Astrocyte (in vitro differentiated cells and primary cell): ENCODE data around the gene TDO2. TPM values are rescaled to one million over a fixed set of nuclear protein-coding genes. Genes with fewer than 3 reads are reported as not detected.

Experiments used
- DNase-seq: peaks from one replicate; pipeline ENCODE4 v3.0.0-alpha.2; 2010; ENCODE audit warnings: low read depth
- FAIRE-seq: peaks from 2 replicates; lab custom pipeline; 2011; peaks lifted over from hg19 to GRCh38; lab: Jason Lieb, UNC
- H2AFZ ChIP-seq: 2 replicates; pipeline ENCODE4 v1.6.0; 2012; ENCODE audit warnings: low read depth, low read length, inconsistent platforms
- H3K27ac ChIP-seq: 2 replicates; pipeline ENCODE4 v1.5.1; 2011; ENCODE audit warnings: low read depth, low read length, inconsistent platforms
- H3K27me3 ChIP-seq: 2 replicates; pipeline ENCODE4 v1.6.0; 2011; ENCODE audit warnings: low read length, inconsistent platforms; ENCODE audit not compliant: insufficient read depth
- H3K36me3 ChIP-seq: 2 replicates; pipeline ENCODE4 v1.5.1; 2011; ENCODE audit warnings: low read length, inconsistent platforms; ENCODE audit not compliant: insufficient read depth
- H3K4me1 ChIP-seq: 2 replicates; pipeline ENCODE4 v1.5.1; 2011; ENCODE audit warnings: low read length, inconsistent platforms; ENCODE audit not compliant: insufficient read depth
- H3K4me2 ChIP-seq: 2 replicates; pipeline ENCODE4 v1.6.0; 2012; ENCODE audit warnings: low read length, inconsistent platforms
- H3K4me3 ChIP-seq: 2 replicates; pipeline ENCODE4 v1.5.1; 2011; ENCODE audit warnings: low read depth, mild to moderate bottlenecking, low read length, inconsistent platforms; ENCODE audit not compliant: insufficient read depth
- H3K79me2 ChIP-seq: 2 replicates; pipeline ENCODE4 v1.6.0; 2012; ENCODE audit warnings: mild to moderate bottlenecking, low read length, inconsistent platforms; ENCODE audit not compliant: insufficient read depth
- H3K9ac ChIP-seq: 2 replicates; pipeline ENCODE4 v1.6.0; 2012; ENCODE audit warnings: mild to moderate bottlenecking, low read length, inconsistent platforms
- H3K9me3 ChIP-seq: 2 replicates; pipeline ENCODE4 v1.5.1; 2012; ENCODE audit warnings: low read depth, mild to moderate bottlenecking, low read length, inconsistent platforms; ENCODE audit not compliant: insufficient read depth
- H4K20me1 ChIP-seq: 2 replicates; pipeline ENCODE4 v1.6.0; 2012; ENCODE audit warnings: low read length, inconsistent platforms; ENCODE audit not compliant: insufficient read depth
- H3K27ac Mint-ChIP-seq: one replicate; pipeline ENCODE4 v1.8.0; 2021; ENCODE audit warnings: mild to moderate bottlenecking, mixed read lengths; ENCODE audit not compliant: unreplicated experiment
- H3K27me3 Mint-ChIP-seq: one replicate; pipeline ENCODE4 v1.8.0; 2021; ENCODE audit warnings: low read depth, mixed read lengths; ENCODE audit not compliant: unreplicated experiment
- H3K36me3 Mint-ChIP-seq: one replicate; pipeline ENCODE4 v1.8.0; 2021; ENCODE audit warnings: low read depth, mixed read lengths; ENCODE audit not compliant: unreplicated experiment
- H3K4me1 Mint-ChIP-seq: one replicate; pipeline ENCODE4 v1.8.0; 2021; ENCODE audit warnings: low read depth, mixed read lengths; ENCODE audit not compliant: unreplicated experiment
- H3K4me3 Mint-ChIP-seq: one replicate; pipeline ENCODE4 v1.8.0; 2021; ENCODE audit warnings: mild to moderate bottlenecking, moderate library complexity, mixed read lengths; ENCODE audit not compliant: unreplicated experiment
- H3K9me3 Mint-ChIP-seq: one replicate; pipeline ENCODE4 v1.8.0; 2021; ENCODE audit warnings: mild to moderate bottlenecking, mixed read lengths; ENCODE audit not compliant: unreplicated experiment
- EZH2 ChIP-seq: IDR thresholded peaks from 2 replicates; pipeline ENCODE4 v1.6.1; 2012; ENCODE audit warnings: mild to moderate bottlenecking, low read length, inconsistent platforms; ENCODE audit not compliant: insufficient read depth
- total RNA-seq: library from RNA; stranded (reverse); gene quantifications from 2 replicates; pipeline ENCODE4 v1.2.1, GENCODE V29; 2021
- TF ChIP-seq, protein P1 (sequence below): IDR thresholded peaks from 2 replicates; pipeline ENCODE4 v1.5.1; 2011; ENCODE audit warnings: low read depth, mild to moderate bottlenecking, inconsistent platforms, low read length, moderate library complexity; ENCODE audit not compliant: insufficient read depth

The TDO2 gene
- total RNA-seq, 1 donor from 2014 or later, result not detected

- Mint-ChIP-seq H3K36me3 (no peaks in the 10 kb centered on the region), H3K27ac (no peak within 1 kb of the TSS), H3K9me3 (no peaks in the 10 kb centered on the region), H3K4me1 (peaks cover 5% of the 10 kb centered on the region), H3K27me3 (no peaks in the 10 kb centered on the region), H3K4me3 (no peak within 1 kb of the TSS)
- Histone ChIP-seq H3K4me1 (no peaks in the 10 kb centered on the region), H3K27ac (no peak within 1 kb of the TSS), H2AFZ (no peak within 1 kb of the TSS), H3K9me3 (no peaks in the 10 kb centered on the region), H3K4me3 (no peak within 1 kb of the TSS), H3K9ac (no peak within 1 kb of the TSS), H3K27me3 (no peaks in the 10 kb centered on the region), H3K36me3 (no peaks in the 10 kb centered on the region), H4K20me1 (no peaks in the 10 kb centered on the region), H3K79me2 (no peaks in the 10 kb centered on the region), H3K4me2 (no peak within 1 kb of the TSS)
- TF ChIP-seq EZH2, result no peak
- TF ChIP-seq, protein P1, sequence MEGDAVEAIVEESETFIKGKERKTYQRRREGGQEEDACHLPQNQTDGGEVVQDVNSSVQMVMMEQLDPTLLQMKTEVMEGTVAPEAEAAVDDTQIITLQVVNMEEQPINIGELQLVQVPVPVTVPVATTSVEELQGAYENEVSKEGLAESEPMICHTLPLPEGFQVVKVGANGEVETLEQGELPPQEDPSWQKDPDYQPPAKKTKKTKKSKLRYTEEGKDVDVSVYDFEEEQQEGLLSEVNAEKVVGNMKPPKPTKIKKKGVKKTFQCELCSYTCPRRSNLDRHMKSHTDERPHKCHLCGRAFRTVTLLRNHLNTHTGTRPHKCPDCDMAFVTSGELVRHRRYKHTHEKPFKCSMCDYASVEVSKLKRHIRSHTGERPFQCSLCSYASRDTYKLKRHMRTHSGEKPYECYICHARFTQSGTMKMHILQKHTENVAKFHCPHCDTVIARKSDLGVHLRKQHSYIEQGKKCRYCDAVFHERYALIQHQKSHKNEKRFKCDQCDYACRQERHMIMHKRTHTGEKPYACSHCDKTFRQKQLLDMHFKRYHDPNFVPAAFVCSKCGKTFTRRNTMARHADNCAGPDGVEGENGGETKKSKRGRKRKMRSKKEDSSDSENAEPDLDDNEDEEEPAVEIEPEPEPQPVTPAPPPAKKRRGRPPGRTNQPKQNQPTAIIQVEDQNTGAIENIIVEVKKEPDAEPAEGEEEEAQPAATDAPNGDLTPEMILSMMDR, result no peak
- FAIRE-seq, result no peak
- no peak for DNase-seq
These were observed 37.3 kb upstream of the TDO2 start, which contains the start of gene ASIC5 for GRCh38 chr4:155866177-155866576. ASIC5 (minus strand) TSS chr4:155866277; CDS start chr4:155866226, 51 bp downstream.

- Histone ChIP-seq H3K4me2 (no peak overlapping the region), H3K27me3 (no peaks in the 10 kb centered on the region), H3K36me3 (no peaks in the 10 kb centered on the region), H3K27ac (no peak overlapping the region), H4K20me1 (no peaks in the 10 kb centered on the region), H3K79me2 (no peaks in the 10 kb centered on the region), H2AFZ (no peak overlapping the region), H3K9me3 (no peaks in the 10 kb centered on the region), H3K9ac (no peak overlapping the region), H3K4me3 (no peak overlapping the region), H3K4me1 (no peaks in the 10 kb centered on the region)
- no peaks in the 10 kb centered on the region for H3K36me3 Mint-ChIP-seq
- no peak overlapping the region for H3K4me3 Mint-ChIP-seq
- no peaks in the 10 kb centered on the region for H3K4me1 Mint-ChIP-seq
- DNase-seq (no peak), FAIRE-seq (no peak)
- H3K9me3 Mint-ChIP-seq, result peaks cover 8% of the 10 kb centered on the region
- H3K27ac Mint-ChIP-seq, result no peak overlapping the region
- H3K27me3 Mint-ChIP-seq, result no peaks in the 10 kb centered on the region
- TF ChIP-seq, protein P1, result no peak
- no peak for TF ChIP-seq EZH2
These were observed 27.6 kb upstream of the TDO2 start for GRCh38 chr4:155875878-155876277.

DNA sequence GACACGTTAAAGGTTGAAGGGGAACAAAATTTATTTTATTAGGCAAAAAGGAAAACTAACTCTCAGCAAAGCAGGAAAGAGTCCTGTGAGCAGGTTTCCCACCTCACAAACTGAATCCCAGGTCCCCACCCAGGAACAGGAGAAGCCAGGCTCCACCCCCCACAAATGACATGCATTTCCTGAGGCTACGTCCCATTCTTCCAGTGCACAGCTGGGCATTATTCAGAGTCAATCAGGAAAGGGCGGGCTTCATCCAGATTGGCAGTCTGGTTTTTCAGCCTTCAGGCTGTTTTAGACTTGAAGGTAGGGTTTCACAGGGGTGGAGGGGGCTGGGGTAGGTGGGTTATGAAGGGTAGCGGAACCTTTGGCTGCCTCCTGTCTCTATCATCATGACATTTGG lies 25.5 kb upstream of the TDO2 start:
- no peak overlapping the region for H3K4me2 ChIP-seq
- no peak overlapping the region for H3K9ac ChIP-seq
- no peak overlapping the region for H2AFZ ChIP-seq
- DNase-seq (no peak), FAIRE-seq (no peak)
- no peaks in the 10 kb centered on the region for H3K36me3 ChIP-seq
- no peak overlapping the region for H3K4me3 ChIP-seq
- H3K27ac ChIP-seq, result no peak overlapping the region
- Mint-ChIP-seq H3K36me3 (no peaks in the 10 kb centered on the region), H3K4me3 (no peak overlapping the region), H3K9me3 (peaks cover 8% of the 10 kb centered on the region), H3K27ac (no peak overlapping the region), H3K27me3 (no peaks in the 10 kb centered on the region), H3K4me1 (no peaks in the 10 kb centered on the region)
- no peak for TF ChIP-seq EZH2
- TF ChIP-seq, protein P1, result no peak
- H4K20me1 ChIP-seq, result no peaks in the 10 kb centered on the region
- H3K4me1 ChIP-seq, result no peaks in the 10 kb centered on the region
- H3K9me3 ChIP-seq, result no peaks in the 10 kb centered on the region
- no peaks in the 10 kb centered on the region for H3K79me2 ChIP-seq
- H3K27me3 ChIP-seq, result no peaks in the 10 kb centered on the region
